HG03342 (cell line): ENCODE measurements around the gene PMEPA1.
A peak's percentile ranks its signal among the peaks of the same experiment; 100 is the strongest.

Source experiments
- ATAC-seq: cut with Tn5 transposase; IDR thresholded peaks from one replicate; pipeline ENCODE4 v1.9.1; 2021; ENCODE audit warnings: mild to moderate bottlenecking, moderate library complexity; ENCODE audit not compliant: unreplicated experiment

PMEPA1 gene

DNA sequence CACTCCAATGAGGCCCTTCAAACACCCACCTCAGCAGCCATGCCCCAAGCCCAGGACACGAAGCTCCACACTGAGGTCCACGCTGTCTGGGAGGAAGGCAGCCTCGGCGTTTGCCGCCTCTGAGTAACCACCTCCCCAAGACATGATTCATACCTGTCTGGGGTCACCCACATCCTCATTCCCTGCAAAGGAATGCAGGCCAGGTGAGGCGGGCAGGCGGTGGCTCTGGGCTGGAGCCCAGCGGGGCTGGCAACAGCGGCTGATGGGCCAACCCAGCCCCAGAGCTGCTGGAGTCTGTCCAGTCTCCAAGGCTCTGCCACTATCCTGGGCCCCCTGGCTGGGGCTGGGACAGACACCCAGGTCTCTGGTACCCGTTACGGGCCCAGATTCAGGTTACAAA lies 14.8 kb downstream of the PMEPA1 start:
- ATAC-seq = no peak

DNA sequence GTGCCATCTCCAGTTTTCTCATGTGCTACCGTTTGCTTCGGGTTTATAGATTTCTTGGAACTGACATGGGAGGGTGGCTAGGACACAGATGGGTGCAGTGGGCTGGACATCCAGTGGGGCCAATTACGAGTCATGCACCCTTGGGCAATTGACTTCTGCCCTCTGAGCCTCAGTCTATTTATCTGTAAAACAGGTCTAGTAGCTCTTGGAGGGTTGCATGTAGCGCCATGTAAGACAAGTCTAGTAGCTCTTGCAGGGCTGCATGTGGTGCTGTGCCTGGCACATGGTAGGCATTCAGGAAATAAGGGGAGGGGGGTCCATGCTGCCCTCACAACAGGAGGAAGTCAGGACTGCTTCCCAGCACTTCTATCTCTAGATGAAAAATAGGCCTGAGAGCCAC lies 15.3 kb downstream of the PMEPA1 start:
- ATAC-seq = no peak

GRCh38 chr20:57693670-57694329 lies 16.0 kb downstream of the PMEPA1 start:
- no peak for ATAC-seq

- no peak for ATAC-seq
These were observed 16.7 kb downstream of the PMEPA1 start for GRCh38 chr20:57693002-57693582.

GRCh38 chr20:57692393-57692792 lies 17.4 kb downstream of the PMEPA1 start:
- no peak for ATAC-seq

DNA sequence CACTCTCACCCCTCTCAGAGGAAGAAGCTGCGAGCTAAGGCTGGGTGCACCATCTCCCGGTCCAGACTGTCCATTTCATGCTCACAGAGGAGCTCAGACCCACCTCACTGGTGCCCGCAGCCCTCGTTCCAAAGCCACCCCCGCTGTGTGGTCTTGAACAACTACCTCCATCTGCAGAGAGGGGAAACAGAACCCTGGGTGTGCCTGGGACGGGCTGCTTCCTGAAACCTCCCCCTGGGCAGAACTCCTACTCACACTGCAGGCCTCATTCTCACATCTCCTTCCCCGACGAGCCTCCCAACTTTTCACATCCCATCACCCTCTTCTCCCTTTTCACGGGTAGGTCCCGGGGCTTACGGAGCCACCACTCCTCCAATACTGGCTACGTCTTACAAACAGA lies 18.1 kb downstream of the PMEPA1 start:
- ATAC-seq = no peak

GRCh38 chr20:57690525-57690924 lies 19.3 kb downstream of the PMEPA1 start:
- ATAC-seq = no peak

- no peak for ATAC-seq
These were observed 19.9 kb downstream of the PMEPA1 start for GRCh38 chr20:57689745-57690481.

- no peak for ATAC-seq
These were observed 21.0 kb downstream of the PMEPA1 start for GRCh38 chr20:57688864-57689263.

DNA sequence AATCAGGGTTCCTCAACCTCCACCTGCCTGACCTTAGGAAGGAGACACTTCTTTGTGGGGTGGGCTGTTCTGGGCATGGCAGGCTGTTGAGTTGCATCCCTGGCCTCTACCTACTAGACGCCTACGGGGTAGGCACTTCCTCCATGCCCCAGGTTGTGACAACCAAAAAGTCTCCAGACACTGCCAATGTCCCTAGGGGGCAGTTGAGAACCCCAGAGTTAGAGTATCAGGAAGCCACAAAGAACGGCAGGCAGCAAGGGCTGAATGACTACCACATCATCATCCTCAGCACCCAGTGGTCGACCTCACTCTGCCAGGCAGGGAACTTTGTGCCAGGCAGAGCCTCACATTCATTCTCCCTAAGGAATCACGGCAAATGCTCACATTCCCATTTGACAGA lies 21.5 kb downstream of the PMEPA1 start:
- no peak for ATAC-seq

GRCh38 chr20:57686931-57687652 lies 22.7 kb downstream of the PMEPA1 start:
- ATAC-seq = no peak

- no peak for ATAC-seq
These were observed 24.6 kb downstream of the PMEPA1 start for GRCh38 chr20:57685146-57685758.

- ATAC-seq = no peak
These were observed 25.0 kb downstream of the PMEPA1 start for GRCh38 chr20:57684808-57685140.

DNA sequence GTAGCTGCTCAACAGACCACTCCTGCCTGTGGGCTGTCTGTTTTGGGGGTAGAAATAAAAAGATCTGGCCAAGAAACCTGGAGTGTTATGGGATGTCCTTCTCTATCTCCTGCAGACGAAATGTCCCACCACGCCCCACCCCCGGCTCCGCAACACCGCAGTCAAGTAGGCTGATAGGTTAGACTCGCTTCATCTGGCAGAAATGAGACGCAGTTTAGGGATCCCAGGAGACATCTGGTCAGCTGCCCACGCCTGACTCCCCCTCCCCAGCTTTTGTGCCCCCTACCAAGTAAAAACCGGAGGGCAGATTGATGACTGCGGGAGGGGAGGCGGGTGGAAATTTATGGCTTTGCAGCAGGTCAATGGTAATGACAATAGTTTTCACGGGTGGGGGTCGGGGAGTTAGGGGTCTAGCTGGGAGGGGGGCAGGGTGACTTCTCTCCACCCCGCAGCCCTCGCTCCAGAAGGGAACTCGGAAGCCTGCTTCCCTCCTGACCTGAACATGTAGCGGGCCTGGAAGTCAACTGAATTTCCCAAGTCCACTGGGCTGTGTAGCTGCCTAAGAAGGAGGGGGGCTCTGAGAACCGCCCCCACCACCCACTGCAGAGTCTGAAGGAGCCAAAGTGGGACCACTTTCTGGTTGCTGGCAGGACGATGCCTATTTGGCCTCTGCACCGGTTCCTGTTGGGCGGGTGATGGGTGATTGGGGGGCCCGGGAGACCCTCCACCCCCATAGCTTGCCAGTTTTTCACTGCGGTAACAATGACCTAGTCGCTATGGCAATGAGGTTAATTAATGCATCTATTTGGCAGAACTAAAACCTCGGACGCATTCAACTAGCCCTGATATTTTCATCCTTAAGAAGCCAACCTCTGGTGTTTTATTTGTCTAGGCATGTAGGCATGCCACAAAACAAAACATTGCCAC lies 25.7 kb downstream of the PMEPA1 start:
- ATAC-seq = no peak

DNA sequence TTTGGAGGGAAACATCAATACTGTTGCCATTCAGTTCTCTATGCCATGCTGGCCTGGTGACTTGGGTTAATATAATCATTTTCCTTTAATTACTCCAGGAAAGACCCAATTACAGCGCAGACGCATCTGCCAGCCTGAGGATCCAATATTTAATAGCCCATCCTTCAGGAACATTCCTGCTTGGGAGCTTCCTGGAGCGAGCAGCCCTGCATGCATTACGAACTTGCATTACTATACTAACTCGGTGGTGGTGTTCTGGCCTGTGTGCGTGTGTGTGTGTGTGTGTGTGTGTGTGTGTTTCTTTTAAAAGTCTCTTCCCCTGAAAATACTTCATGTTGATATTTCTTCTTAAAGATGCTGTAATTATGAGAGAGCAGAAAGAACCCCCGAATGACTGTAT lies 26.5 kb downstream of the PMEPA1 start:
- no peak for ATAC-seq

- peak; percentile 33 for ATAC-seq
These were observed 27.4 kb downstream of the PMEPA1 start for GRCh38 chr20:57682184-57683101.

- ATAC-seq = peak; percentile 6
These were observed 28.6 kb downstream of the PMEPA1 start for GRCh38 chr20:57680934-57681914.

DNA sequence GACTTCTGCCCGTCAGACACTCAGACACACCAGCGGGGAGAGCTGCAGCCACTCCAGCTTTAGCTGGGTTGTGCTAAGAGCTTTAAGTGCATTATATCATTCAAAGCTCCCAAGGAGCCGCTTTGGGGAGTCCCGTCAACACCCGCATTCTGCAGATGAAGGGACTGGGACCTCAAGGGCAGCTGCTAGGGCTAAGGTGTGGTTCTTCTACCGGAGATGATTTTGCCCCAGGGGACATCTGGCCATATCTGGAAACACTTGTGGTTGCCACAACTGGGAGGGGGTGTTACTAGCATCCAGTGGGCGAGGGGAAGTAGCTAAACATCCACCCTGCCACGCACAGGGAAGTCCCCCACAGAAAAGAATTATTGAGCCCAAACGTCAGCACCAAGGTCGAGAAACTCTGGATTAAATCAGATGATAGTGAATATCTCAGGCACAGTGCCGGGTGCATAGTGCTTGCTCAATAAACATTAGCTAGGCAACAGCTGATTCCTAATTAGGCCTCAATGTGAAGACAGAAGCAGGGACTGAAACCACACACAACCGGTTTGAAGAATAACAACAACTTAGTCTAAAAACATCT lies 29.6 kb downstream of the PMEPA1 start:
- ATAC-seq = peak; percentile 58
